HepG2 (cell line): ENCODE data around the gene AARS1. TPM values are rescaled to one million over a fixed set of nuclear protein-coding genes. Genes with fewer than 3 reads are reported as not detected.

Source experiments
- AHR ChIP-seq: IDR thresholded peaks from 2 replicates; pipeline ENCODE4 v1.6.1; 2018; ENCODE audit warnings: missing genetic modification reagents, missing compliant biosample characterization
- DMAP1 ChIP-seq: IDR thresholded peaks from 2 replicates; pipeline ENCODE4 v1.6.1; 2016
- ERF ChIP-seq: IDR thresholded peaks from 2 replicates; pipeline ENCODE4 v1.6.1; 2018; ENCODE audit warnings: missing biosample characterization, missing genetic modification reagents
- FOXA1 ChIP-seq, 2 experiments: fragments of 450-650 bp in 1 of 2; sonication (generic) in 1 of 2; formaldehyde crosslinking in 1 of 2; IDR thresholded peaks; 2 replicates each; pipeline versions ENCODE4 v1.4.0 to v1.6.1; 2016 to 2020; ENCODE audit warnings: missing genetic modification reagents in 1 of 2
- FOXK1 ChIP-seq: sonication (generic); formaldehyde crosslinking; IDR thresholded peaks from 2 replicates; pipeline ENCODE4 v1.4.0; 2020; ENCODE audit warnings: low read depth, missing genetic modification reagents, borderline replicate concordance
- MXD1 ChIP-seq: sonication (generic); formaldehyde crosslinking; IDR thresholded peaks from 2 replicates; pipeline ENCODE4 v1.4.0; 2020; ENCODE audit warnings: mild to moderate bottlenecking, missing genetic modification reagents
- MXD4 ChIP-seq: IDR thresholded peaks from 2 replicates; pipeline ENCODE4 v1.6.1; 2016; ENCODE audit warnings: mild to moderate bottlenecking, missing biosample characterization, missing genetic modification reagents
- NCOR1 ChIP-seq: fragments of 200-600 bp; sonication (generic); IDR thresholded peaks from 2 replicates; pipeline ENCODE4 v1.7.0; 2017; ENCODE audit warnings: antibody characterized with exemption, low read length, borderline replicate concordance
- SNAPC2 ChIP-seq: sonication (generic); formaldehyde crosslinking; IDR thresholded peaks from 2 replicates; pipeline ENCODE4 v1.8.1; 2022; ENCODE audit warnings: mild to moderate bottlenecking, missing genetic modification reagents
- TBX3 ChIP-seq: fragments of 450-650 bp; IDR thresholded peaks from 2 replicates; pipeline ENCODE4 v1.6.1; 2017; ENCODE audit warnings: antibody characterized with exemption, mild to moderate bottlenecking, inconsistent platforms, borderline replicate concordance
- ZBTB39 ChIP-seq: sonication (generic); formaldehyde crosslinking; IDR thresholded peaks from 2 replicates; pipeline ENCODE4 v1.5.0; 2020; ENCODE audit warnings: missing genetic modification reagents
- ZBTB7A ChIP-seq: sonication (generic); formaldehyde crosslinking; IDR thresholded peaks from 2 replicates; pipeline ENCODE4 v1.8.0; 2022; ENCODE audit warnings: mild to moderate bottlenecking, missing genetic modification reagents
- ZKSCAN5 ChIP-seq: sonication (generic); formaldehyde crosslinking; IDR thresholded peaks from 2 replicates; pipeline ENCODE4 v1.5.1; 2020; ENCODE audit warnings: mild to moderate bottlenecking, missing genetic modification reagents
- ZNF225 ChIP-seq: sonication (generic); formaldehyde crosslinking; IDR thresholded peaks from 2 replicates; pipeline ENCODE4 v1.4.0; 2020; ENCODE audit warnings: mild to moderate bottlenecking, missing genetic modification reagents
- ZNF264 ChIP-seq: sonication (generic); formaldehyde crosslinking; IDR thresholded peaks from 2 replicates; pipeline ENCODE4 v1.4.0; 2020; ENCODE audit warnings: missing genetic modification reagents
- ZNF275 ChIP-seq: sonication (generic); formaldehyde crosslinking; IDR thresholded peaks from 2 replicates; pipeline ENCODE4 v1.8.0; 2022; ENCODE audit warnings: missing genetic modification reagents, mild to moderate bottlenecking, inconsistent platforms, borderline replicate concordance
- ZNF281 ChIP-seq: sonication (generic); formaldehyde crosslinking; IDR thresholded peaks from 2 replicates; pipeline ENCODE4 v1.4.0; 2020; ENCODE audit warnings: missing genetic modification reagents, borderline replicate concordance
- ZNF296 ChIP-seq: sonication (generic); formaldehyde crosslinking; conservative IDR thresholded peaks from 2 replicates; pipeline ENCODE4 v1.5.0; 2020; ENCODE audit warnings: mild to moderate bottlenecking, missing genetic modification reagents
- ZNF530 ChIP-seq: sonication (generic); formaldehyde crosslinking; IDR thresholded peaks from 2 replicates; pipeline ENCODE4 v1.5.0; 2020; ENCODE audit warnings: low read depth, mild to moderate bottlenecking, missing genetic modification reagents
- ZNF577 ChIP-seq: sonication (generic); formaldehyde crosslinking; IDR thresholded peaks from 2 replicates; pipeline ENCODE4 v1.4.0; 2020; ENCODE audit warnings: mild to moderate bottlenecking, low read depth, missing genetic modification reagents, borderline replicate concordance
- ZNF614 ChIP-seq: IDR thresholded peaks from 2 replicates; pipeline ENCODE4 v1.6.1; 2018; ENCODE audit warnings: missing biosample characterization, missing genetic modification reagents, inconsistent platforms, borderline replicate concordance
- polyA plus RNA-seq, 8 experiments: library from polyadenylated mRNA; depleted of rRNA in 3 of 8; stranded (reverse) in 7 of 8; unstranded in 1 of 8; fragments of >200 nt; fragmentation: Illumina TruSeq in 4 of 8; extraction: Trizol in 4 of 8; gene quantifications; 2 replicates each; pipeline versions ENCODE4 v1.2.1 to v1.2.3, GENCODE V29; 2011 to 2016; ENCODE audit warnings: low read depth in 4 of 8, missing spikeins in 1 of 8, mixed read lengths in 1 of 8; ENCODE audit not compliant: insufficient read depth in 1 of 8
- total RNA-seq, 5 experiments: library from RNA; depleted of rRNA; stranded (reverse); fragments of >200 nt; fragmentation: Illumina TruSeq; extraction: Trizol; gene quantifications; 2 replicates each; pipeline ENCODE4 v1.2.3, GENCODE V29; 2016; ENCODE audit warnings: low read depth in 1 of 5

AARS1 gene
- total and polyA plus RNA-seq, 2 of the 13 experiments (the other 11 are each of a cell fraction or from before 2014, with no cell fraction given), result 107 to 132 TPM

GRCh38 chr16:70289229-70290094 lies at the start of gene AARS1 (continued):
- peak; percentile 39; the same call in 1 of the 2 replicates for TF ChIP-seq ZNF281 (CRISPR knock-in tag)
- peak; percentile 97 for TF ChIP-seq DMAP1 (CRISPR knock-in tag)
- no peak for TF ChIP-seq ZNF577 (CRISPR knock-in tag)
- TF ChIP-seq MXD1 (CRISPR knock-in tag), result peak; percentile 85; the same call in 1 of the 2 replicates
- TF ChIP-seq SNAPC2, result 0 out of 2 replicates have a peak, but pooled peaks have one; percentile 57
- TF ChIP-seq AHR (CRISPR knock-in tag), result 0 out of 2 replicates have a peak, but pooled peaks have one; percentile 48
- peak; percentile 81; the same call in 1 of the 2 replicates for TF ChIP-seq FOXK1
- peak; percentile 72 for TF ChIP-seq MXD4 (CRISPR knock-in tag)
- no peak for TF ChIP-seq ZKSCAN5 (CRISPR knock-in tag)
- no peak for TF ChIP-seq ZBTB39 (CRISPR knock-in tag)
- peak; percentile 69; the same call in 1 of the 2 replicates for TF ChIP-seq ZBTB7A (CRISPR knock-in tag)
- no peak; the same call in 1 of the 2 replicates for TF ChIP-seq ZNF614 (CRISPR knock-in tag)
- TF ChIP-seq TBX3, result peak; percentile 74; the same call in 1 of the 2 replicates
- TF ChIP-seq ZNF530 (CRISPR knock-in tag), result 0 out of 2 replicates have a peak, but pooled peaks have one; percentile 60
- TF ChIP-seq FOXA1 (IDR thresholded peaks at IDR 0.05), result no peak
- no peak for TF ChIP-seq FOXA1 (CRISPR knock-in tag; IDR thresholded peaks at IDR 0.05)
- peak; percentile 60; the same call in 1 of the 2 replicates for TF ChIP-seq ZNF264 (CRISPR knock-in tag)
- peak; percentile 91 for TF ChIP-seq ZNF225 (CRISPR knock-in tag)
- TF ChIP-seq ERF, result peak; percentile 45; the same call in 1 of the 2 replicates
- peak; percentile 62; the same call in 1 of the 2 replicates for TF ChIP-seq ZNF296 (CRISPR knock-in tag)
- TF ChIP-seq NCOR1, result no peak
- TF ChIP-seq ZNF275 (CRISPR knock-in tag), result peak; percentile 39; the same call in 1 of the 2 replicates
